OCI-LY3 (cell line): ENCODE data around the gene ANXA8.

Source experiments
- EZH2phosphoT487 ChIP-seq: fragments of 200-600 bp; shearing (Covaris generic); IDR thresholded peaks from 2 replicates; pipeline ENCODE4 v1.6.1; 2018; ENCODE audit warnings: antibody characterized with exemption, mixed run types, low read depth
- TF ChIP-seq, protein P1 (sequence below): fragments of 200-600, 300-600 bp; sonication (generic); IDR thresholded peaks from 2 replicates; pipeline ENCODE4 v1.5.1; 2014; ENCODE audit warnings: antibody characterized with exemption, low read length, low read depth

DNA sequence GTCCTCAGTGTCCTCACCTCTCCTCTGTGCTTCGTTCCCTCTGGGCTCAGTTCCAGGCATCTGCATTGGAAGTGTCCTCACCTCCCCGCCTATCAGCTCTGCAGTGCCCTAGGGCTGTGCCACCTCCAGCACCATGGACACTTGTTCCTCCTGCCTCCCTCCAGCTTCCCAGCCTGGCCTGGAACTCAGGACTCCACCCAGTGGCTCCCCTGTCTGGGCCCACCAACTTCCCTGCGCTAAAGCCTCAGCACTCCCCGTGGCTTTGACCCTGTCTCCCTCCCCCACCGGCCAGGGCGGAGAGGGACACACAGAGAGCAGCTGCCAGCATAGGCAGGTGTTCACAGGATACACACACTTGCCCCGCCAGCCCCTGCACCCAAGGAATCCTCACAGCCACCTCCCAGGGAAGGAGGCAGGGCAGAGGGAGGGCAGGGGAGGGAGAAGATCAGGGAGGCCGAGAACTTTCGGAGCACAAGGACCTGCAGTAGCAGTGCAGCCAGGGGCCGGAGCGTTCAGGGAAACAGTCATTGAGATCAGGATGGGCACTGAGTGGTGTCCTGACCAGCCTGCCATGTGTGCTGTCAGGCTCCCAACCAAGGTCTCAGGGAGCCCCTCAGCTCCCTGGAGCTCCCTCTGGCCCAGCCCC is 31.3 kb downstream of the ANXA8 start:
- TF ChIP-seq, protein P1, sequence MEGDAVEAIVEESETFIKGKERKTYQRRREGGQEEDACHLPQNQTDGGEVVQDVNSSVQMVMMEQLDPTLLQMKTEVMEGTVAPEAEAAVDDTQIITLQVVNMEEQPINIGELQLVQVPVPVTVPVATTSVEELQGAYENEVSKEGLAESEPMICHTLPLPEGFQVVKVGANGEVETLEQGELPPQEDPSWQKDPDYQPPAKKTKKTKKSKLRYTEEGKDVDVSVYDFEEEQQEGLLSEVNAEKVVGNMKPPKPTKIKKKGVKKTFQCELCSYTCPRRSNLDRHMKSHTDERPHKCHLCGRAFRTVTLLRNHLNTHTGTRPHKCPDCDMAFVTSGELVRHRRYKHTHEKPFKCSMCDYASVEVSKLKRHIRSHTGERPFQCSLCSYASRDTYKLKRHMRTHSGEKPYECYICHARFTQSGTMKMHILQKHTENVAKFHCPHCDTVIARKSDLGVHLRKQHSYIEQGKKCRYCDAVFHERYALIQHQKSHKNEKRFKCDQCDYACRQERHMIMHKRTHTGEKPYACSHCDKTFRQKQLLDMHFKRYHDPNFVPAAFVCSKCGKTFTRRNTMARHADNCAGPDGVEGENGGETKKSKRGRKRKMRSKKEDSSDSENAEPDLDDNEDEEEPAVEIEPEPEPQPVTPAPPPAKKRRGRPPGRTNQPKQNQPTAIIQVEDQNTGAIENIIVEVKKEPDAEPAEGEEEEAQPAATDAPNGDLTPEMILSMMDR = no peak
- TF ChIP-seq EZH2phosphoT487 = no peak
